ENCODE measurements around the gene ASTN1.

The ASTN1 gene

GRCh38 chr1:176919386-176920378, 244.8 kb downstream of the ASTN1 start:
- no peak for DNase-seq

GRCh38 chr1:176905648-176906047, 258.9 kb downstream of the ASTN1 start:
- no peak for DNase-seq

- no peak for DNase-seq
Measured at GRCh38 chr1:176904057-176904751, 260.3 kb downstream of the ASTN1 start.

- DNase-seq = no peak
Measured at GRCh38 chr1:176903474-176903873, 261.0 kb downstream of the ASTN1 start.

- no peak for DNase-seq
Measured at GRCh38 chr1:176899321-176899720, 265.2 kb downstream of the ASTN1 start.

- peak; percentile 6 to 37 for DNase-seq
Measured at GRCh38 chr1:176897350-176898236, 266.9 kb downstream of the ASTN1 start.

- no peak for DNase-seq
Measured at GRCh38 chr1:176896216-176896615, 268.3 kb downstream of the ASTN1 start.

- DNase-seq = no peak
Measured at GRCh38 chr1:176894450-176894849, 270.1 kb downstream of the ASTN1 start.

- DNase-seq = no peak
Measured at GRCh38 chr1:176893625-176894352, 270.7 kb downstream of the ASTN1 start.

- no peak for DNase-seq
Measured at GRCh38 chr1:176888471-176889032, 276.0 kb downstream of the ASTN1 start.

GRCh38 chr1:176885751-176886150, 278.8 kb downstream of the ASTN1 start:
- no peak for DNase-seq

- DNase-seq = no peak
Measured at GRCh38 chr1:176885341-176885740, 279.2 kb downstream of the ASTN1 start.

- no peak for DNase-seq
Measured at GRCh38 chr1:176884911-176885310, 279.6 kb downstream of the ASTN1 start.

GRCh38 chr1:176884286-176884685, 280.2 kb downstream of the ASTN1 start:
- no peak for DNase-seq

- peak in 1 of 2 donors; percentile 24 for DNase-seq
Measured at GRCh38 chr1:176880955-176881595, 283.4 kb downstream of the ASTN1 start.

- DNase-seq = no peak
Measured at GRCh38 chr1:176879784-176880620, 284.5 kb downstream of the ASTN1 start.

GRCh38 chr1:176878750-176879536, 285.6 kb downstream of the ASTN1 start:
- no peak for DNase-seq

- DNase-seq = no peak
Measured at GRCh38 chr1:176877557-176877956, 287.0 kb downstream of the ASTN1 start.

GRCh38 chr1:176876966-176877515, 287.5 kb downstream of the ASTN1 start:
- DNase-seq = no peak

Data from bone marrow (tissue), 2 donors.